Endothelial cell of umbilical vein (primary cell): ENCODE data around the gene S100Z.

Experiments used
- EZH2 ChIP-seq: IDR thresholded peaks from 2 replicates; pipeline ENCODE4 v1.6.1; 2012; ENCODE audit warnings: borderline replicate concordance, low read depth, mild to moderate bottlenecking, moderate library complexity, low read length, inconsistent platforms; ENCODE audit not compliant: severe bottlenecking
- FOS ChIP-seq: IDR thresholded peaks from 2 replicates; pipeline ENCODE4 v1.6.1; 2011; ENCODE audit warnings: mild to moderate bottlenecking, low read length, moderate library complexity, borderline replicate concordance; ENCODE audit not compliant: insufficient read depth
- JUN ChIP-seq: IDR thresholded peaks from 2 replicates; pipeline ENCODE4 v1.6.1; 2011; ENCODE audit warnings: borderline replicate concordance, low read depth; ENCODE audit not compliant: insufficient read length, insufficient read depth
- MAX ChIP-seq: IDR thresholded peaks from 2 replicates; pipeline ENCODE4 v1.6.1; 2011; ENCODE audit not compliant: insufficient read depth, insufficient read length
- POLR2A ChIP-seq: IDR thresholded peaks from 2 replicates; pipeline ENCODE4 v1.6.1; 2012; ENCODE audit warnings: low read depth, mild to moderate bottlenecking, control low read depth, low read length
- POLR2AphosphoS5 ChIP-seq: IDR thresholded peaks from 2 replicates; pipeline ENCODE4 v1.6.1; 2012; ENCODE audit warnings: low read depth, mild to moderate bottlenecking, control low read depth, low read length, moderate library complexity; ENCODE audit not compliant: insufficient read depth
- TF ChIP-seq, protein P1 (sequence below), 2 donors: IDR thresholded peaks; 1 replicate in 1 of 2; 2 replicates in 1 of 2; pipeline ENCODE4 v1.5.1; 2011; ENCODE audit warnings: low read length in 2 of 2, mild to moderate bottlenecking in 2 of 2, moderate library complexity in 2 of 2, control low read depth in 1 of 2, inconsistent platforms in 1 of 2, low read depth in 1 of 2; ENCODE audit not compliant: insufficient read depth in 1 of 2; ENCODE audit errors: extremely low read depth in 1 of 2

- no peak for TF ChIP-seq POLR2AphosphoS5
- no peak for TF ChIP-seq POLR2A
- TF ChIP-seq, protein P1, sequence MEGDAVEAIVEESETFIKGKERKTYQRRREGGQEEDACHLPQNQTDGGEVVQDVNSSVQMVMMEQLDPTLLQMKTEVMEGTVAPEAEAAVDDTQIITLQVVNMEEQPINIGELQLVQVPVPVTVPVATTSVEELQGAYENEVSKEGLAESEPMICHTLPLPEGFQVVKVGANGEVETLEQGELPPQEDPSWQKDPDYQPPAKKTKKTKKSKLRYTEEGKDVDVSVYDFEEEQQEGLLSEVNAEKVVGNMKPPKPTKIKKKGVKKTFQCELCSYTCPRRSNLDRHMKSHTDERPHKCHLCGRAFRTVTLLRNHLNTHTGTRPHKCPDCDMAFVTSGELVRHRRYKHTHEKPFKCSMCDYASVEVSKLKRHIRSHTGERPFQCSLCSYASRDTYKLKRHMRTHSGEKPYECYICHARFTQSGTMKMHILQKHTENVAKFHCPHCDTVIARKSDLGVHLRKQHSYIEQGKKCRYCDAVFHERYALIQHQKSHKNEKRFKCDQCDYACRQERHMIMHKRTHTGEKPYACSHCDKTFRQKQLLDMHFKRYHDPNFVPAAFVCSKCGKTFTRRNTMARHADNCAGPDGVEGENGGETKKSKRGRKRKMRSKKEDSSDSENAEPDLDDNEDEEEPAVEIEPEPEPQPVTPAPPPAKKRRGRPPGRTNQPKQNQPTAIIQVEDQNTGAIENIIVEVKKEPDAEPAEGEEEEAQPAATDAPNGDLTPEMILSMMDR (IDR thresholded peaks at IDR 0.05; ENCODE audit: extremely low read depth in 1 of 2, insufficient read depth in 1 of 2, low read depth in 1 of 2, low read length in 2 of 2): no peak
- TF ChIP-seq EZH2: no peak
- no peak for TF ChIP-seq FOS
- no peak for TF ChIP-seq MAX
- TF ChIP-seq JUN: no peak
Measured at GRCh38 chr5:76956033-76956432, 106.2 kb downstream of the S100Z start.
